SK-N-MC (cell line): ENCODE measurements around the gene HIVEP2.

Experiments
- EZH2 ChIP-seq: fragments of 200-600 bp; sonication (generic); IDR thresholded peaks from one replicate; pipeline ENCODE4 v1.6.1; 2017; ENCODE audit warnings: antibody characterized with exemption
- POLR2AphosphoS5 ChIP-seq: IDR thresholded peaks from 2 replicates; pipeline ENCODE4 v1.6.1; 2012; ENCODE audit warnings: mild to moderate bottlenecking, low read depth, low read length, borderline replicate concordance

DNA sequence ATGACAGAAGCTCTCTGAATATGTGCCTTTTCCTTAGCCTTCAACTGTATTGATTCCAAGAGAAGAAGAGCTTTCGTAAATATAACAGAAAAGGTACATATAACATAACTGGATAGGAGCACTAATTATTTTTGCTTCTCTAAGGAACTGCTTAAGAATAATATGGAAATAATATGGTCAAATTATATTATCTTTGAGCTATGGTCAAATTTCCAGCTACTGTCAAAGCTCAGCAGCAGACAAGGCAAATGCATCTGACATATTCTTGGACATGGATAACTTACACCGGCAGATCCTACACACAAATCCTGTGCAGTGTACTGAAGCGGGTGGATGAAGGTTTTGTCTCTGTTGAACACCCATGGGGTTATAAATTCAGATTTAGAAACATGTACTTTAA lies 150.6 kb downstream of the HIVEP2 start:
- TF ChIP-seq EZH2 = no peak
- no peak for TF ChIP-seq POLR2AphosphoS5
